ENCODE data around the gene OR13J1.
"Not testable (repeated sequence)": the region's sequence is repeated elsewhere in the genome, so short reads cannot be mapped to it uniquely, and the experiment has no call there.

Gene OR13J1

GRCh38 chr9:35905051-35905781 is 35.0 kb upstream of the OR13J1 start:
- DNase-seq (ENCODE audit: low read depth), result no peak

GRCh38 chr9:35904338-35904737 is 34.1 kb upstream of the OR13J1 start:
- DNase-seq (ENCODE audit: low read depth), result no peak

GRCh38 chr9:35903049-35903448 is 32.8 kb upstream of the OR13J1 start:
- DNase-seq (ENCODE audit: low read depth), result peak; percentile 12

GRCh38 chr9:35899021-35899420 is 28.8 kb upstream of the OR13J1 start:
- DNase-seq (ENCODE audit: low read depth), result no peak

- DNase-seq (ENCODE audit: low read depth), result no peak
These were observed 28.1 kb upstream of the OR13J1 start for GRCh38 chr9:35898337-35898736.

- DNase-seq (ENCODE audit: low read depth), result not testable (repeated sequence)
These were observed 27.3 kb upstream of the OR13J1 start for GRCh38 chr9:35897376-35898099.

GRCh38 chr9:35896570-35896969 is 26.4 kb upstream of the OR13J1 start:
- DNase-seq (ENCODE audit: low read depth), result no peak

- DNase-seq (ENCODE audit: low read depth), result no peak
These were observed 21.9 kb upstream of the OR13J1 start for GRCh38 chr9:35892051-35892450.

- DNase-seq (ENCODE audit: low read depth), result no peak
These were observed 21.4 kb upstream of the OR13J1 start for GRCh38 chr9:35891646-35892045.

GRCh38 chr9:35884908-35885307 is 14.7 kb upstream of the OR13J1 start:
- DNase-seq (ENCODE audit: low read depth), result not testable (repeated sequence)

GRCh38 chr9:35882996-35883395 is 12.8 kb upstream of the OR13J1 start:
- DNase-seq (ENCODE audit: low read depth), result no peak

- DNase-seq (ENCODE audit: low read depth), result peak; percentile 76
These were observed 12.2 kb upstream of the OR13J1 start for GRCh38 chr9:35882263-35882848.

- DNase-seq (ENCODE audit: low read depth), result no peak
These were observed 2.3 kb upstream of the OR13J1 start for GRCh38 chr9:35872505-35872904.

GRCh38 chr9:35871545-35871944 is 1.3 kb upstream of the OR13J1 start:
- DNase-seq (ENCODE audit: low read depth), result no peak

- no peak for DNase-seq (ENCODE audit: low read depth)
These were observed 482 bp downstream of the OR13J1 start for GRCh38 chr9:35869621-35870216.

- no peak for DNase-seq (ENCODE audit: low read depth)
These were observed 1.3 kb downstream of the OR13J1 start for GRCh38 chr9:35868933-35869332.

- DNase-seq (ENCODE audit: low read depth), result no peak
These were observed 2.7 kb downstream of the OR13J1 start for GRCh38 chr9:35867538-35867937.

- DNase-seq (ENCODE audit: low read depth), result no peak
These were observed 5.4 kb downstream of the OR13J1 start for GRCh38 chr9:35864695-35865255.

GRCh38 chr9:35863583-35863982 is 6.6 kb downstream of the OR13J1 start:
- DNase-seq (ENCODE audit: low read depth), result no peak

GRCh38 chr9:35862328-35862727 is 7.9 kb downstream of the OR13J1 start:
- DNase-seq (ENCODE audit: low read depth), result no peak

GRCh38 chr9:35861161-35861897 is 8.9 kb downstream of the OR13J1 start:
- DNase-seq (ENCODE audit: low read depth), result no peak

- no peak for DNase-seq (ENCODE audit: low read depth)
These were observed 10.2 kb downstream of the OR13J1 start for GRCh38 chr9:35859990-35860339.

All from stimulated activated CD8-positive, alpha-beta memory T cell treated with anti-CD3 and anti-CD28 coated beads, Interleukin-12 subunit alpha, Interleukin-12 subunit beta, amount 100 ng/mL, for 1 hour (primary cell).